Activated T-cell treated with anti-CD3 and anti-CD28 coated beads, Interleukin-2, amount 50 U/mL, for 1 hour (primary cell): Measurements from ENCODE around the gene STRIP2.
"Not testable (repeated sequence)": the region's sequence is repeated elsewhere in the genome, so short reads cannot be mapped to it uniquely, and the experiment has no call there.

ENCODE experiments used
- DNase-seq: peaks from one replicate; pipeline ENCODE4 v3.0.0-alpha.2; 2020

The STRIP2 gene

DNA sequence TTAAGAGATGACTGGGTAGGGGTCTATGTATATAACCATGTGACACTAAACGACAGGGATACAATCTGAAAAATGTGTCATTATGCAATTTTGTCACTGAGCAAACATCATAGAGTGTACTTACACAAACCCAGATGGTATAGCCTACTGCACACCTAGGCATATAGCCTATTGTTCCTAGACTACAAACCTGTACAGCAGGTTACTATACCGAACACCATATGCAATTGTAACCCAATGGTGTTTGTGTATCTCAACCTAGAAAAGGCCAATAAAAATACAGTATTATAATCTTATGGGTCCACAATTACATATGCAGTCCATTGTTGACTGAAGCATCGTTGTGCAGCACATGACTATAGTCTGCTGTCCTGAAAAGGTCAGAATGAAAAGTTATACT is 22.9 kb downstream of the STRIP2 start:
- no peak for DNase-seq

DNA sequence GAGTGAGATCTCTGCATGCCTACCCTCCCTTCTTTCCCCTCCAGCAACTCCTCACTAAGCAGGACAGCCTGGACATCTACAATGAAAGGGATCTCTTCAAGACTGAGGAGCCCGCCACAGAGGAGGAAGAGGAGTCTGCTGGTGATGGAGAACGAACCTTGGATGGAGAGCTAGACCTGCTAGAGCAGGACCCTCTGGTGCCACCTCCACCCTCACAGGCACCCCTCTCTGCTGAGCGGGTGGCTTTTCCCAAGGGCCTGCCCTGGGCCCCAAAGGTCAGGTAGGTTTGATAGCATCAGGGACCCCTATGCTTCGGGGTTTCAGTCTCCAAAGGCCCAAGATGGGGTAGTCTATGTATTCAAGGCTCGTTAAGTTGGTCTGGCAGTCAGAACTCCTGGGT is 23.9 kb downstream of the STRIP2 start:
- no peak for DNase-seq

DNA sequence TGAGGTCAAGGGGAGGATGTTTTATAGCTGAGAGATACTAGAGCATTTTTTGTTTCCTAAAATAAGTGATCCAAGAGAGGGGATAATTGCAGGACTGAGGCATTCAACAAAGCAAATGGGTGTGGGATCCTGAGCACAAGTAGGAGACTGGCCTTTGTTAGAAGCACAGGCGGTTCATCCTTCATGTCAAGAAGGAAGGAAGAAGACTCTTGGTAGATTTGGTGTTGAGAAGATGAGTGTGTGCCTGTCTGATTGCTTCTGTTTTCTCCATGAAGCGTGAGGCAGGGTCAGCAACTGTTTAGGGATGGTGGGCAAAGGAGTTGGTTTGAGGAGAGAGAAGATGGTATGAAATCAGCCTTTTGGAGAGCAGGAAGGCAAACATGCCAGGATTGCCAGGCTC is 27.6 kb downstream of the STRIP2 start:
- no peak for DNase-seq

DNA sequence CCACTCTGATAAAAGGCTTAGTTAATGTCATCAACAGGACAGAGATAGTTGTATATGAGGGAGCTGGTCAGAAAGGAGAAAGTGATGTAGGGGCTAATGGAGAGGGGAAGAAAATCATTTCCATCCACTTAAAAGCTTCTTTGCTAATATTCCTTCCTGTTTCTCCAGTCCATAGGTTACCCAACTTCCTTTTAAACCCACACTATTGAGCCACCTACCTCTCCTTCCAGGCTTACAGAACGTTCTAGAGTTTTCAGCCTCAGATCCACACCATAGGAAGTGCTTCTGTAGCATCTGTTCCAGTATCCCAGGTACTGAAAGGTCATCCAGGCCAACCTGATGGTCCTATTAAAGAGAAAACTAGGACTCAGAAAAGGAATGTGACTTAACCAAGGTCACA is 28.2 kb downstream of the STRIP2 start:
- DNase-seq = no peak

DNA sequence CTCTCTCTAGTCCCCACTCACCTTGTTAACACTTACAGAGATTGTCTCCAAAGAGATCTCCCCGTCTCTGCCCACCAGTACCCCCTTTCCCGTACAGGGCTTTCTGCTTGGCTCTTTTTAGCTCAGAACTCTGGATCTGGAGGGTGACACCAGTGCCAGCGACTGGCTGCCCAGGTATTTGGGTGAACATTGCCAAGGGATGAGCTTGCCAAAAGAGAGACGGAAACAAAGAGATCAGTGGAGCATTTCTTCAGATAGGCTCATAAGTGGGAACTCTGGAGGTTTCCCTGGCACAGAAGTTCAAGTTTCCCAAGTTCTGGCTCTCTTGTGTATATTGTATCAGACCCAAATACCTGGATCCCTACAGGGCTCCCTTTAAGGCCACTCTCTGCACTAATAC is 30.0 kb downstream of the STRIP2 start:
- DNase-seq = no peak

DNA sequence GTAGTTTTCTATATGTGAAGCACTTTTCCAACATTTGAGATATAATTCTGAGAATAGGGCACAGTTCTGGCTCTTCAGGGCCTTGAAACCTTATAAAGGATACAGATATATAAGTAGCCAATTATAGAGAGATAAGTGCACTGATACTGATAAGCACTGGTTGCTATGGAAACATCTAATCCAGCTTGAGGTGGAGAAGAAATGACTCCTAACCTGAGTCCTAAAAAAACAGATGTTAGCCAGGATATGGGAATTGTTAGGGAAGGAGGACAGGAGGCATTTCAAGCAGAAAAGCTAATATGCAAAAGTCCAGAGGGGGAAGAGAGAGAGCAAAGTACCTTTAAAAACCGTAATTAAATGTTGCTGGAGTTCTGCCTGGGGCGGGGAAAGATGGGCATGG is 30.8 kb downstream of the STRIP2 start:
- no peak for DNase-seq

DNA sequence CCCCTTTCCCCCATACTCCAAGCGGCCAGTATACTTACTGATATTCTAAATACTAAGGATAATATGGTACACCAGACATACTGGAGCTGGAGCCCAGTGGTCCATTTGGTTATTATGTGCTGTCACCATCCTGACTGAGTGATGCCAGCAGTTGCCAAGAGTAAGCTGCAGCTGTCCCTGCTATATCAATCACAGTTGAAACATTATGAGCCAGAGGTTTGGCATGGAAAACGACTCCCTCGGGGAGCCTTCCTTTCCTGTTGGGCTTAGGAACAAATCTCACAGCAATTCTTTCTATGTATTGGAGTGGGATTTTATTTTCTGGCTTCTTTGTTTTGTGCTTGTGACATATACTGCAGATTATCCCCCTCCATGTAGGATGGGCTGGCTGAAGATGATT is 32.6 kb downstream of the STRIP2 start:
- DNase-seq = no peak

DNA sequence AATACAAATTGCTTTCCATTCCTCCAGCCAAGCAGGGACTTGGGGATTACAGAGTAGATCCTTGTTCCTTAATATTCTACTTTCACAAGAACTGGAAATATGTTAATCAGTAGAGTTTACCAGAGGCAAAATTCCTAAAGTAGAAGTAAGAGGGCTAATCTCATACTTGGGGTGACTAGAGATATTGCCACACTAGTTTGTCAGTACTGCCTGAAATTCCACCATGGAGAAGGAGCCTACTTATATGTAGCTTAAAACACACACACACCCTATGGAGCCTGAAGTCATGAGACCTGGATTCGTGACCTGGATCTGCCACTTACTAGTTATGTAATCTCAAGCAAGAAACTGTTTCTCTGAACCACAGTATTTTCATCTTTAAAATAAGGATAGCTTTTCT is 33.9 kb downstream of the STRIP2 start:
- DNase-seq = no peak

DNA sequence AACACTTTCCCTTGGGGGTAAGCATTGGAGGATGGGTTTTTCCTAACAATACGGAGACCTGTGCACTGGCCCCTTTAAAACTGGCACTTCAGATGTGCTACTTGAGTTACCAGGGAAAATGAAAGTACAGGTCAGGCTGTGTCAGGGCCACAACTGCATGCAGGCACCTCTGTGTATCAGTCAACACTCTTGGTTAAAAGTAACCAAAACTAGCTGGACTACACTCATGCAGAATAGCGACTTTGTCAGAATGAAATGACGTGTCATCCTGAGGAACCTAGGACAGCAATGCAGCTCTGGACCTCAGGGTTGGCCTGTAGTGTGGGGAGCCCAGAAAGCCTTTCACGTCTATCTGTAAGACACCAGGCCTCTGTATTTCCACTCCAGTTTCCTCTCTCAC is 34.3 kb downstream of the STRIP2 start:
- no peak for DNase-seq

DNA sequence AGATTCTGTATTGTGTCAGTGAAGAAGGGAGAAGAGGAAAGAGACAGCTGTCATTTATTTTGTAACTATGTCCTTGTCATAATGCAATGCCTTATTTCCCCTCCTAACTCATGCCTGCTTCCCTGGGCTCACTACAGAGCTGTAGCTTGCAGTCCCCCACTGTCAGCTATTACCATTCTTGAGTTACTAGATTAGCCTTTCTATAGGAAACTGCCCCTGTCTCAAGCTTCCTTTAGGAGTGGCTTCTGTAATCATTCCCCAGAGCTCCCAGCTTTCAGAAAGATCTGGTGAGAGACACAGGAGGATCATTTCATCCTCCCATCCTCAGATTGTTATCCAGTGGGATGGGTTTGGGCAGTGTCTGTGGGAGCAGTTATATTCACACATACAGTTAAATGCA is 35.7 kb downstream of the STRIP2 start:
- DNase-seq = no peak

DNA sequence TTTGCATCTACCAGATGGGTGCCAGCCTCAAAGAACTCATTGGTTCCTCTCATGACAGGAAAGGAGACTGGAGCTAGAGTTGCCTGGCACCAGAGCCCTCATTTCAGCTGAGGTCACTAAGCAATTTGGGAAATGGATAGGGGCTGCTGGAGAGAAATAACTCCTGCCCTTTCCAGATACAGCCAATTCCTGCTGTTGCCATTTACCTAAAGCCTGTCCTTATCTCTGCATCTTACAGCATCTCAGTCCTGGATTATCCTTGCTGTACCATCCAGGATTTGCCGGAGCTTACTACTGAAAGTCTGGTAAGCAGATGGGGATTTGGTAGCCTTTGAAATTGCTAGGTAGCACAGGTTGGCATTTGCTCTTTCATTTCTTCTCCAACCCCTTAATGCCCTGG is 36.2 kb downstream of the STRIP2 start:
- no peak for DNase-seq

DNA sequence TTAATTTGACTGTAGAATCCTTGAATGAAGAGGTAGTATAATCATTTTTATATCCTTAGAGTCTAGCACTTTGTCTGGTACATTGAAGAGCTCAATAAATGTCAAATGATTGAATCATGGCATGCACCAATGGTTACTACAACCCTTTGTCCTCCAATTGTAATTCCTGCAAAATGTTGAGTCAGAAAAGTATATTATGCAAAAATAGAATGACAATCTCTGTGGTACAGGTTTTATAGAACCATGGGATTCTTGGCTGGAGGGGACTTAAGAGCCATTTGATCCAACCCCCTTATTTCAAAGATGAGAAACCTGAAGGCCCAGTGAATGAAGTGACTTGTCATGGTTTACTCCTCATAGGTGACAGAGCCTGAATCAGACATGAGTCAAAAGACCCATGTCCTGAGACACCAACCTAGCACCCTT is 37.2 kb downstream of the STRIP2 start:
- no peak for DNase-seq

DNA sequence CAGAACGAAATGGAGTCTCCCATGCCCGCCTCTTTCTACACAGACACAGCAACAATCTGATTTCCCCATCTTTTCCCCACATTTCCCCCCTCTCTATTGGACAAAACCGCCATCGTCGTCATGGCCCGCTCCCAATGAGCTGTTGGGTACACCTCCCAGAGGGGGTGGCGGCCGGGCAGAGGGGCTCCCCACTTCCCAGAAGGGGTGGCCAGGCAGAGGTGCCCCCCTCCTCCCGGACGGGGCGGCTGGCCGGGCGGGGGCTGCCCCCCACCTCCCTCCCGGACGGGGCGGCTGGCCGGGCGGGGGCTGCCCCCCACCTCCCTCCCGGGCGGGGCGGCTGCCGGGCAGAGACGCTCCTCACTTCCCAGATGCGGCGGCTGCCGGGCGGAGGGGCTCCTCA is 41.7 kb downstream of the STRIP2 start:
- not testable (repeated sequence) for DNase-seq

DNA sequence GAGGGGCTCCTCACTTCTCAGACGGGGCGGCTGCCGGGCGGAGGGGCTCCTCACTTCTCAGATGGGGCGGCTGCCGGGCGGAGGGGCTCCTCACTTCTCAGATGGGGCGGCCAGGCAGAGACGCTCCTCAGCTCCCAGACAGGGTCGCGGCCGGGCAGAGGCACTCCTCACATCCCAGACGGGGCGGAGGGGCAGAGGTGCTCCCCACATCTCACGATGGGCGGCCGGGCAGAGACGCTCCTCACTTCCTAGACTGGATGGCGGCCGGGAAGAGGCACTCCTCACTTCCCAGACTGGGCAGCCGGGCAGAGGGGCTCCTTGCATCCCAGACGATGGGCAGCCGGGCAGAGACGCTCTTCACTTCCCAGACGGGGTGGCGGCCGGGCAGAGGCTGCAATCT is 42.2 kb downstream of the STRIP2 start:
- DNase-seq = not testable (repeated sequence)

DNA sequence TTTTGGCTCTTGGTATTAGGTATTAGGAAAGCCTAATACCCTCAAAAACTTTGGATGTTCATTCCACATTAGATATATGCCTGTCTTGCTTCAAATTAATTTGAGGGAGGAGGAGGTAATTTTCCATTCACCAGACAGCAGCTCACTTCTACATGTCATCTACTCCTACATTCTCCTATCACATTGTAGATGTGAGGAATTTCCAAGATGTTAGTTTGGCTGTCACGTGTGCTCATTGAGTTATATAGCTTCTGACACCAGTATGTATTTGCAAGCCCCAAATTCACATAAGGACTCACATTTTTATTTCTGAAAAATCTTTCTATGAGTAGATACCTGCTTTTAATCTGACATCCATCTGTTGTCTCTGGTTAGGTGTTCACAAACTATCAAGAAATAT is 45.6 kb downstream of the STRIP2 start:
- no peak for DNase-seq

DNA sequence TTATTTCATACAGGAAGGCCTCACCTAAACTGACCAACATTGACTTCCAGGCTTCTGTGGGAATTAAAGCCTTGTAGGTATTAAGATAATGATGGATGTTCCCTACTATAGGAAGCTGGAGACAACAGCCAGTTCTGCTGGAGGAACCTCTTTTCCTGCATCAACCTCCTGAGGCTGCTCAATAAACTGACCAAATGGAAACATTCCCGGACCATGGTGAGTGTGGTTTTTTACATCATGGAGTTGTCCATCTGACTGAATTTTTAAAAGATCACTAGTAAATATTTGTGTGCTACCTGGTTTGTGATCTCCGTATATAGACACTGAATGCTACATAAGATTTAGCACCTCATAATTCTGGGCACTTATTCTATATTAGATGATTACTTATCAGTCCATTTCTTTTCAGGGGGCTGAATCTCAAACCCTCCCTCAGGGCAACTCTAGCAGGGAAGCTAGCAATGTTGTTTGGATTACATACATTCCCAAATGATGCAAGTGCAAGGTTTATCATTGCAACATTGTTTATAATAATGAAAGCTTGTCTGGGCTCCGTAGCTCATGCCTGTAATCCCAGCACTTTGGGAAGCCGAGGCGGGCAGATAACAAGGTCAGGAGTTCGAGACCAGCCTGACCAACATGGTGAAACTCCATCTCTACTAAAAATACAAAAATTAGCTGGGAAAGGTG is 46.6 kb downstream of the STRIP2 start:
- no peak for DNase-seq

DNA sequence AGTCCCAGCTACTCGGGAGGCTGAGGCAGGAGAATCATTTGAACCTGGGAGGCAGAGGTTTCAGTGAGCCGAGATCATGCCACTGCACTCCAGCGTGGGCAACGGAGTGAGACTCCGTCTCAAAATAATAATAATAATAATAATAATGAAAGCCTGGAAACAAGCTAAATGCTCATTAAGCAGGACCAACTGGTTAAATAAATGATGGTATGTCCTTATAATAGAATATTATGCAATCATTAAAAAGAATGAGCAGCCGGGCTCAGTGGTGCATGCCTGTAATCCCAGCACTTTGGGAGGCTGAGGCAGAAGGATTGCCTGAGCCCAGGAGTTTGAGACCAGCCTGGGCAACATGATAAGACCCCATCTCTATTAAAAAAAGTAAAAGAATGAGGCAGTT is 47.1 kb downstream of the STRIP2 start:
- not testable (repeated sequence) for DNase-seq

DNA sequence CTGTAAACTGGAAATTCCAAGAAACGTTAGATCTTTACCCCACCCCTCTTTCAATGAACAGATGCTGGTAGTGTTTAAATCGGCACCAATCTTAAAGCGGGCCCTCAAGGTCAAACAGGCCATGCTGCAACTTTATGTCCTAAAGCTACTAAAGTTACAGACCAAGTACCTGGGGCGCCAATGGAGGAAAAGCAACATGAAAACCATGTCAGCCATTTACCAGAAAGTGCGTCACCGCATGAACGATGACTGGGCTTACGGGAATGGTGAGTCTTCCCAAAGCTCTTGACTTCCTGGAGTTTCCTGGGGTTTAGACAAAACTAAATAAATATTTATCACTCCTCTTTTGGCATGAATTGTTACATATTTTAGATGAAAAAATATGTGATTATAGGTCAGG is 48.5 kb downstream of the STRIP2 start:
- no peak for DNase-seq

DNA sequence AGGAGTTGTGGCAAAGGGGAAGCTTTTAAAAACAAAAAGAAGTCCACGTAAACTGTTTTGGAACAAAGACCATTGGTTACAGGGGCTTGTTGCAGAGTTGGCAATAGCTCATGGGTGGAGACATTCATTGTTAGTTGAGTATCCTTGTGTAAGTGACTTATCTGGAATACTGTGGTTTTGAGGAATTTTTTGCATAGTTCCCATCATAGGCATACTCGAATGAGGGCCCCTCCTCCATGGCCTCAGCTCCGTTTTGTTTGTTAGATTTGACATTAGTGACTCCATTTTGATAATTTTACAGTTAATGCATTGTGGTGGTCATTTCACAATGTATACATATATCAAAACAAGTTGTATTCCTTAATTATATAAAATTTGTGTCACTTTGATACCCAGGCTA is 55.3 kb downstream of the STRIP2 start:
- DNase-seq = no peak

DNA sequence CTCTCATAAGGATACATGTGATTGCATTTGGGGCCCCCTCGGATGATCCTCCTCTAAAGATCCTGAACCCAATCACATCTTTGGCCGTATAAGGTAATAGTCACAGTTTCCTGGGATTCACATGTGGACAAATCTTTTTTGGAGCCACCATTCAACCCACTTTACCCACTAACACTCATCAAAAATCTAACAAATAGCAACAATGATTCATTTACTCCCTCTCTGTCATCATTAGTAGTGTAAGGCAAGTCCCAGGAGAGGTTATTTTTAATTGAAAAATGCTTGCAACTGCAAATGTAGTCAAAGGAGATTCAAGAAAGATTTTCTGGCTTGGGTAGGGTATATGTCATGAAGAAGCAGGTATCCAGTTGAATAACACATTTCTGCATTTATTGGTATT is 58.2 kb downstream of the STRIP2 start:
- no peak for DNase-seq

DNA sequence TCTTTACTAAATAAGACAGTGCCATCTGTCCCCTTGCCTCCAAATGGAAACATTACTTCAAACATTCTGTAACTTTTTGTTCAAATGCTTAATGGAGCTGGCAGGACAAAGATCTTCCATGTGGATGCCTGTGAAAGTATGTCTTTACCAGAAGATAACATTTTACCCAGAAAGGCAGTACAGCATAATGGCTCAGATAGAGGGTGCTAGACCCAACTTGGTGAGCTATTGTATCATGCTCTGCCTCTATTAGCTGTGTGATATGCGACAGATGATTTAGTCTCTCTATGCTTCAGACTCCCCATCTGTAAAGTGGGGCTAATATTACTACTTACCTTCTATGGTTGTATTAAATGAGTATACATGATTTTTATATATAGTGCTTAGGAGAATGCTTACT is 59.3 kb downstream of the STRIP2 start:
- DNase-seq = no peak

DNA sequence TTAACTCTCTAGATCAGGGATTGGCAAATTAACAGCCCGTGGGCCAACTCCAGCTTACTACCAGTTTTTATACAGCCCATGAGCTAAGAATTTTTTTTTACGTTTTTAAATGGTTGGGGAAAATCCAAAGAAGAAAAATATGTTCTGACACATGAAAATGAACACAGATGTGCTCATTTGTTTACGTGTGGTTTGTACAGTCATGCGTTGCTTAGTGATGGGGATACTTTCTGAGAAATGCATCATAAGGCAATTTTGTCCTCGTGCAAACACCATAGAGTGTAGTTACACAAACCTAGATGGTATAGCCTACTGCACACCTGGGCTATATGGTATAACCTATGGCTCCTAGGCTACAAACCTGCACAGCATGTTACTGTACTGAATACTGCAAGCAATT is 59.8 kb downstream of the STRIP2 start:
- no peak for DNase-seq

DNA sequence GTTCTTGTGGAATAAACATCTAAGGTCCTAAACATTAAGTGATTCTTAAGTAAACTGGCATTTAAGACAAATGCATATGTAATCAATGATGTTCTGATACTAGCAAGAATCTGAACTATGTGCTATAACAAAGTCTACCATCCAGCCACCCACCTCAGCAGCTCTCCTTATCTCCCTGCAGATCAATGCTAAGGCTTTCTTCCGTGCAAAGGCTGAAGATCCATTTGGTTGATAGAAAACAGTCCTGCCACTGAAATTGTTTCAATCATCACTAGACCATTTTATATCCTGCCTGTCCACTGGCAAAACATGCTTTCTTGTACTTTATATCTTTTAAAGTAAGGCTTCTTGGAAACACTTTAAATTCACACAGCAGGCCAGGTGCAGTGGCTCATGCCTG is 61.8 kb downstream of the STRIP2 start:
- DNase-seq = no peak

DNA sequence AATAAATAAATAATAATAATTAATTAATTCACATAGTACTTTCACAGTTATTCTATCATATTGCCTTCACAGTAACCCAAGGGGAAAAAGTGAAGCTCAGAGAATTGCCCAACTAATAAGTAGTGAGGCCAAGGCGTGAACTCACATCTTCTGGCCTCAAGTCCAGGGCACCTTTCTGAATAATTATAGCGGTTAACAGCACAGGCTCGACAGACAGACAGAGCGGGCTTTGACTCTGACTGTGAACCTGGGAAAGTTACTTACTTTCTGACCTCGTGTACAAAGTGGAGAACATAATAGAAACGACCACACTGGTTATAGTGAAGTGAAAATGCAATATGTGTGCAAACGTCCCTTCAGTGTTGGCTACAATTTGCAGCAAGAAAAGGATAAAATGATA is 62.4 kb downstream of the STRIP2 start:
- DNase-seq = no peak

DNA sequence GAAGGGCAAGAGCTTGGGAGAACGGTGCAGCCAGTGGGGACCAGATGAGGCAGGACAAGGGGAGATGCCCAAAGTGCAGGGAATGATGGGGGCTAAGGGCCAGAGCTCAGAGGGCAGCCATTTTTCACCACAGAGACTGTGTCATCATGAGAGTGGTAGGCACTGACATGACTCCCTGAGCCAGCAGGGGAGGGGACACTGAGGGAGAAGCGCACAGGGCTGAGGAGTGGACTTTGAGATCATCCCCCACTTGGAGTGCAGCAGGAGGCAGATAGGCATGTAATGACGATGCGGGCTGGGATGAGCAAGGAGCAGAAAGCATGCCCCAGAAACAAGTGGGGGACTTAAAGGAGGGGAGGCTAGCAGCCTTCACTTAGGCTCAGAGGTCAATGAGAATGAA is 62.9 kb downstream of the STRIP2 start:
- DNase-seq = no peak

DNA sequence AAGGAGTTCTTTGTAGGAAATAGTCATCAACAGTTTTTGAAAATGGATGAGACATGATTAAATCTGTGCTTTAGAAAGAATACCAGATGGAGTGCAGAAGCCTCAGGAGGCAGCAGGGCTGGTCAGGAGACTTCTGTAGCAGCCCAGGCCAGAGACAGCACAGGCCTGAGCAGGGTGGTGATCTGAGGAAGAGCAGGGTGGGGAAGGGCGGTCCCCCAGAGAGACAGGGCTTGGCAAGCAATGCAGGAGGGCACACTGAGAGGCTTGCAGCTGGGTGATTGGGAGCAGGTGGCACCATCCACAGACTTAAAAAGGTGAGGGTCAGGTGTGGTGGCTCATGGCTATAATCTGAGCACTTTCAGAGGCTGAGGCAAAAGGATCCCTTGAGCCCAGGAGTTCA is 63.8 kb downstream of the STRIP2 start:
- DNase-seq = no peak
